Measurements from ENCODE around the gene RNF223. TPM values are rescaled to one million over a fixed set of nuclear protein-coding genes. Genes with fewer than 3 reads are reported as not detected.

RNF223 gene
- total RNA-seq, 4 donors from 2014 or later: not detected

DNA sequence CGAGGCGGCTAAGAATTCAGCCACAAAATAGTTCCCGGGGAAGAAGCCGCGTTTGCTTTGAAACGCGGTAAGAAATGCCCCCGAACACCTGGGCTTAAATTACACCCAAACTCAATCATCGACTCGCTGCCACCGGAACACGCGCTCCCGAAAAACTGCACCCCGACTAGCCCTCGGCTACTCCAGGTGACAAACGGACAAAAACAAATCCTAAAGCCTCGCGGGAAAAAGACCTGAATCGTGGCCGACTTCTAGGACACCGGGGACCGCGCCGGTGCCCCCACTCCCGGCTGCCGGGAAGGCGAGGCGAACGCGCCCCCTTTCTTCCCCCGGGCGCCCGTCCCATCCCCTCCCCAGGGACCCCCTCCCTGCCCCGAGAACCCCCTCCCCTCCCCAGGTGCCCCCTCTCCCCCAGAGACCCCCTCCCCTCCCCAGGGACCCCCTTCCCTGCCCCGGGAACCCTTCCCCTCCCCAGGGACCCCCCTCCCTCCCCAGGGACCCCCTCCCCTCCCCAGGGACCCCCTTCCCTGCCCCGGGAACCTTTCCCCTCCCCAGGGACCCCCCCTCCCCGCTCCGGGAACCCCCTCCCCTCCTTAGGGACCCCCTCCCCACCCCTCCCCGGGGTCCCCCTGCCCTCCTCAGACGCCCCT is 41.2 kb upstream of the RNF223 start:
- 5 to 6% methylated on average over 30 to 31 of the region's 41 CpGs for WGBS, 2 donors
- H3K4me3 ChIP-seq (replicated peaks in 1 of 3): peak overlapping the region in 2 of 3 donors; percentile 60 to 74
- no peak for DNase-seq

GRCh38 chr1:1114431-1114830 is 40.3 kb upstream of the RNF223 start:
- Histone ChIP-seq H3K4me3 (replicated peaks in 1 of 3) (no peak overlapping the region), H3K27me3 (no peaks in the 10 kb centered on the region), H3K9me3 (no peaks in the 10 kb centered on the region), H3K36me3 (no peaks in the 10 kb centered on the region), H3K4me1 (peaks cover 0 to 5% of the 10 kb centered on the region in 2 donors), H3K27ac (no peak overlapping the region)
- intact Hi-C loops (cut with DNase I): loop anchor here (10.0 kb wide), 1 partner anchor 260 kb away; the partner anchor contains the start of gene AURKAIP1
- no peak for DNase-seq
- WGBS, 2 donors: 92 to 93% methylated on average over 13 of the region's 13 CpGs
- no peak for TF ChIP-seq CTCF (IDR thresholded peaks at IDR 0.05)
- TF ChIP-seq POLR2A (IDR thresholded peaks at IDR 0.05): no peak

More for the DNA sequence above, 41.2 kb upstream of the RNF223 start:
- no peaks in the 10 kb centered on the region for H3K9me3 ChIP-seq
- intact Hi-C loops (cut with DNase I): loop anchor here (10.0 kb wide), 1 partner anchor 260 kb away; the partner anchor contains the start of gene AURKAIP1
- no peaks in the 10 kb centered on the region for H3K36me3 ChIP-seq
- H3K4me1 ChIP-seq: peaks cover 0 to 5% of the 10 kb centered on the region in 2 donors
- no peaks in the 10 kb centered on the region for H3K27me3 ChIP-seq
- TF ChIP-seq POLR2A (IDR thresholded peaks at IDR 0.05): no peak
- TF ChIP-seq CTCF (IDR thresholded peaks at IDR 0.05): no peak
- H3K27ac ChIP-seq: peak overlapping the region in 1 of 3 donors; percentile 37

- WGBS, 2 donors: 91 to 94% methylated on average over 30 of the region's 30 CpGs
- no peak overlapping the region for H3K4me3 ChIP-seq (replicated peaks in 1 of 3)
- H3K9me3 ChIP-seq: no peaks in the 10 kb centered on the region
- H3K4me1 ChIP-seq: peaks cover 0 to 5% of the 10 kb centered on the region in 2 donors
- no peaks in the 10 kb centered on the region for H3K27me3 ChIP-seq
- DNase-seq: no peak
- intact Hi-C loops (cut with DNase I): loop anchor here (10.0 kb wide), 1 partner anchor 262 kb away; the partner anchor contains the start of gene AURKAIP1
- no peaks in the 10 kb centered on the region for H3K36me3 ChIP-seq
- TF ChIP-seq POLR2A (IDR thresholded peaks at IDR 0.05) (no peak), CTCF (IDR thresholded peaks at IDR 0.05) (no peak)
- no peak overlapping the region for H3K27ac ChIP-seq
Observed at GRCh38 chr1:1112237-1112985, 38.3 kb upstream of the RNF223 start.

DNA sequence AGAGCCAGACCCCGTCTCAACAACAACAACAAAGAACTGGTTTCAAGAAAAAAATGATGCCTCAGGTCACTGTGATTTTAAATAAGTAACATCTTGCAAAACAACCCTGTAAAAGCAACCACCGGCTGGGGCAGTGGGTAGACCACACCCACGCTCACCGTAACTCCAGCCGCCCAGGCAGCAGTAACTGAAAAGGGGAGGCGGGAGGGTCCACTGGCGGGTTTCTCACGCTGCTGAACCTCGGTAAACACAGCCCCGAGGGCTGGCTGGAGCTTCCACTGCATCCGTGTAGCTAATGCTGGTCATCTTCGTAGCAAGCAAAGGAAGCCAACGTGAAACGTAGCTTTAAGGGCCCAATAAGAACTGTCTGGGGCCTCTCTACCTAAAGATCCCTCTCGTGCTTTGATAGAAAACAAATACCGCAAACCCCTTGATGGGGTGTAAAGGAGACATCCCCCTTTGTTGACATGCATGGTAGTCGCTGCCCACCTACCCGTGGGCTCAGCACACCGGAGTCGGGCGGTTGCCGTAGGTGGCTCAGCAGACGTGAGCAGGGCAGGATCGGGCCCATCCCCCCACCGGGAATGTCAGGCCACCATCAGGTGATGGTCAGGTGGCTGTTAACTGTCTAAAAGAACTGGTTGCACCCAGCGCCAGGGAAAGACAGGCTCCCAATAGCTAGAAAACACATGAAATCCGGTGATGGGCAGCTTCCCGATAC is 37.6 kb upstream of the RNF223 start:
- WGBS, 2 donors: 94 to 95% methylated on average over 23 to 28 of the region's 28 CpGs
- peaks cover 0 to 5% of the 10 kb centered on the region in 2 donors for H3K4me1 ChIP-seq
- no peak overlapping the region for H3K27ac ChIP-seq
- TF ChIP-seq POLR2A (IDR thresholded peaks at IDR 0.05): no peak
- no peak for TF ChIP-seq CTCF (IDR thresholded peaks at IDR 0.05)
- intact Hi-C loops (cut with DNase I): loop anchor here (10.0 kb wide), 1 partner anchor 263 kb away; the partner anchor contains the start of gene AURKAIP1
- H3K27me3 ChIP-seq: no peaks in the 10 kb centered on the region
- H3K36me3 ChIP-seq: no peaks in the 10 kb centered on the region
- peak in 1 of 2 donors; percentile 0 for DNase-seq
- no peaks in the 10 kb centered on the region for H3K9me3 ChIP-seq
- no peak overlapping the region for H3K4me3 ChIP-seq (replicated peaks in 1 of 3)

All from thyroid gland (tissue), 4 donors.